NT2/D1 (cell line): ENCODE measurements around the gene ZNF570.

Source experiments
- DNase-seq: peaks from one replicate; pipeline ENCODE4 v3.0.0-alpha.2; 2011; ENCODE audit warnings: low read depth, low spot score
- H3K27me3 ChIP-seq: 2 replicates; pipeline ENCODE4 v1.6.0; 2011; ENCODE audit warnings: mild to moderate bottlenecking; ENCODE audit not compliant: insufficient read length, insufficient read depth
- H3K36me3 ChIP-seq: 2 replicates; pipeline ENCODE4 v1.6.1; 2011; ENCODE audit warnings: mild to moderate bottlenecking, low read length, mixed read lengths; ENCODE audit not compliant: insufficient read depth, insufficient read length
- H3K4me1 ChIP-seq: 2 replicates; pipeline ENCODE4 v1.5.1; 2011; ENCODE audit not compliant: insufficient read depth, insufficient read length
- H3K4me3 ChIP-seq: 2 replicates; pipeline ENCODE4 v1.5.1; 2011; ENCODE audit warnings: low read depth; ENCODE audit not compliant: insufficient read length
- H3K9ac ChIP-seq: 2 replicates; pipeline ENCODE4 v1.6.0; 2011; ENCODE audit warnings: low read depth; ENCODE audit not compliant: insufficient read length
- H3K9me3 ChIP-seq: 2 replicates; pipeline ENCODE4 v1.5.1; 2011; ENCODE audit warnings: mild to moderate bottlenecking, low read length; ENCODE audit not compliant: insufficient read depth
- SUZ12 ChIP-seq: IDR thresholded peaks from 2 replicates; pipeline ENCODE4 v1.6.1; 2011; ENCODE audit not compliant: insufficient read length, insufficient read depth; ENCODE audit errors: extremely low read depth
- YY1 ChIP-seq: IDR thresholded peaks from 2 replicates; pipeline ENCODE4 v1.6.1; 2011; ENCODE audit not compliant: insufficient read length, insufficient read depth
- ZNF274 ChIP-seq: IDR thresholded peaks from 2 replicates; pipeline ENCODE4 v1.6.1; 2011; ENCODE audit warnings: mild to moderate bottlenecking, low read depth, low read length

Gene ZNF570

GRCh38 chr19:37511821-37512220, 42.7 kb downstream of the ZNF570 start:
- no peak for DNase-seq
- H3K9ac ChIP-seq: no peak overlapping the region
- TF ChIP-seq SUZ12 (no peak), YY1 (no peak), ZNF274 (no peak)
- no peak overlapping the region for H3K4me3 ChIP-seq
- no peaks in the 10 kb centered on the region for H3K27me3 ChIP-seq
- no peaks in the 10 kb centered on the region for H3K9me3 ChIP-seq
- no peaks in the 10 kb centered on the region for H3K4me1 ChIP-seq
- peaks cover 33% of the 10 kb centered on the region for H3K36me3 ChIP-seq

GRCh38 chr19:37513397-37513796, 44.2 kb downstream of the ZNF570 start:
- H3K4me3 ChIP-seq: no peak overlapping the region
- H3K36me3 ChIP-seq: peaks cover 38% of the 10 kb centered on the region
- no peaks in the 10 kb centered on the region for H3K9me3 ChIP-seq
- no peaks in the 10 kb centered on the region for H3K27me3 ChIP-seq
- no peak for DNase-seq
- H3K4me1 ChIP-seq: no peaks in the 10 kb centered on the region
- H3K9ac ChIP-seq: no peak overlapping the region
- TF ChIP-seq SUZ12: no peak
- TF ChIP-seq YY1: no peak
- TF ChIP-seq ZNF274: no peak

GRCh38 chr19:37519890-37520289, 50.7 kb downstream of the ZNF570 start:
- peaks cover 31% of the 10 kb centered on the region for H3K36me3 ChIP-seq
- no peaks in the 10 kb centered on the region for H3K9me3 ChIP-seq
- no peak overlapping the region for H3K4me3 ChIP-seq
- DNase-seq: no peak
- H3K9ac ChIP-seq: no peak overlapping the region
- TF ChIP-seq SUZ12 (no peak), YY1 (no peak), ZNF274 (no peak)
- no peaks in the 10 kb centered on the region for H3K27me3 ChIP-seq
- H3K4me1 ChIP-seq: no peaks in the 10 kb centered on the region

DNA sequence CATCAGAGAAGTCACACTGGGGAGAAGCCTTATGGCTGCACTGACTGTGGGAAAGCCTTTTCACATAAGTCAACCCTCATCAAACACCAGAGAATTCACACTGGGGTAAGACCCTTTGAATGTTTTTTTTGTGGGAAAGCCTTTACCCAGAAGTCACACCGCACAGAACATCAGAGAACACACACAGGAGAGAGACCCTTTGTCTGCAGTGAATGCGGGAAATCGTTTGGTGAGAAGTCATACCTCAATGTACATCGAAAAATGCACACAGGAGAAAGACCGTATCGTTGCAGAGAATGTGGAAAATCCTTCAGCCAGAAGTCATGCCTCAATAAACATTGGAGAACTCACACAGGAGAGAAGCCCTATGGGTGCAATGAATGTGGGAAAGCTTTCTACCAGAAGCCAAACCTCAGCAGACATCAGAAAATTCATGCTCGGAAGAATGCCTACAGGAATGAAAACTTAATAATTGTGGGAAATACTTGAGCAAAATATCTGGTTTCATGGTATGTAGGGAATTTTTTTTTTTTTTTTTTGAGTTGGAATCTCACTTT, 68.3 kb downstream of the ZNF570 start:
- Histone ChIP-seq H3K27me3 (no peaks in the 10 kb centered on the region), H3K4me3 (no peak overlapping the region), H3K4me1 (no peaks in the 10 kb centered on the region), H3K9ac (no peak overlapping the region), H3K9me3 (peaks cover 42% of the 10 kb centered on the region), H3K36me3 (peaks cover 45% of the 10 kb centered on the region)
- no peak for DNase-seq
- TF ChIP-seq ZNF274 (peak; percentile 86), YY1 (no peak)
